DMS153 treated with DMSO at 0.1 percent for 48 hours (cell line): ENCODE measurements around the gene UBA6.
"Not testable (repeated sequence)": the region's sequence is repeated elsewhere in the genome, so short reads cannot be mapped to it uniquely, and the experiment has no call there.

Experiments used
- DNase-seq: peaks from one replicate; lab custom pipeline; 2025; ENCODE audit not compliant: unreplicated experiment; lab: John Stamatoyannopoulos, UW

Gene UBA6

GRCh38 chr4:67674098-67674497 is 26.9 kb downstream of the UBA6 start:
- no peak for DNase-seq

- no peak for DNase-seq
Observed at GRCh38 chr4:67668315-67668714, 32.6 kb downstream of the UBA6 start.

GRCh38 chr4:67660418-67660817 is 40.5 kb downstream of the UBA6 start:
- no peak for DNase-seq

GRCh38 chr4:67659065-67659464 is 41.9 kb downstream of the UBA6 start:
- DNase-seq = no peak

GRCh38 chr4:67658302-67658701 is 42.7 kb downstream of the UBA6 start:
- DNase-seq = no peak

GRCh38 chr4:67651536-67651935 is 49.4 kb downstream of the UBA6 start:
- no peak for DNase-seq

GRCh38 chr4:67638136-67638535 is 62.8 kb downstream of the UBA6 start:
- DNase-seq = no peak

GRCh38 chr4:67636978-67637377 is 64.0 kb downstream of the UBA6 start:
- DNase-seq = not testable (repeated sequence)

- no peak for DNase-seq
Observed at GRCh38 chr4:67635331-67635730, 65.6 kb downstream of the UBA6 start.

- DNase-seq = no peak
Observed at GRCh38 chr4:67634741-67635140, 66.2 kb downstream of the UBA6 start.

- DNase-seq = no peak
Observed at GRCh38 chr4:67632492-67632891, 68.5 kb downstream of the UBA6 start.

GRCh38 chr4:67624939-67625338 is 76.0 kb downstream of the UBA6 start:
- no peak for DNase-seq

- no peak for DNase-seq
Observed at GRCh38 chr4:67616478-67616877, 84.5 kb downstream of the UBA6 start.

- DNase-seq = no peak
Observed at GRCh38 chr4:67615119-67615518, 85.8 kb downstream of the UBA6 start.

- DNase-seq = no peak
Observed at GRCh38 chr4:67614186-67614585, 86.8 kb downstream of the UBA6 start.

- no peak for DNase-seq
Observed at GRCh38 chr4:67608027-67608426, 92.9 kb downstream of the UBA6 start.

GRCh38 chr4:67604749-67605148 is 96.2 kb downstream of the UBA6 start:
- no peak for DNase-seq

GRCh38 chr4:67604029-67604381 is 97.0 kb downstream of the UBA6 start:
- no peak for DNase-seq

GRCh38 chr4:67603310-67604028 is 97.5 kb downstream of the UBA6 start:
- DNase-seq = no peak

GRCh38 chr4:67593741-67594175 is 107.2 kb downstream of the UBA6 start:
- no peak for DNase-seq

- DNase-seq = no peak
Observed at GRCh38 chr4:67587156-67587555, 113.8 kb downstream of the UBA6 start.

GRCh38 chr4:67584496-67584895 is 116.5 kb downstream of the UBA6 start:
- no peak for DNase-seq

GRCh38 chr4:67581913-67582312 is 119.0 kb downstream of the UBA6 start:
- DNase-seq = no peak
